ENCODE measurements around the gene TULP3.

TULP3 gene

DNA sequence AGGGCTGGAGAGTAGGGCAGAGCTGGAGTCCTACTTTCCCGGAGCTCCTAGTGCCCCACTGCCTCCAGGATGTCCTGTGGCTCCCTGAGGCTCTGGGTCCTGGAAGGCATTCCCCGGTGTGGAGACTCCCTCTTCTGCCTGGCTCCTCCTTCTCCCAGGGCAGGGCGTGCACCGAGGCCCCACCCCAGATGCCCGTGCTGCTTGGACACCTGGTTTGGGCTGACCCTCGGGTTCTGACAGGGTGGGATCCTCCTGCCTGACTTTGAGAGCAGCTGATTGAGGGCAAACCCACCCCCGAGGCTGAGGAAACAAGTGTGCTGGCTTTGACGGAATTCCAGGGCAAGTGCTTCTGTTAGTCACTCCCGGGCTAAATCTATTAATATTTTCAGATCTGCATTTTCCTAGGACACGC, 83.9 kb downstream of the TULP3 start:
- DNase-seq: no peak

DNA sequence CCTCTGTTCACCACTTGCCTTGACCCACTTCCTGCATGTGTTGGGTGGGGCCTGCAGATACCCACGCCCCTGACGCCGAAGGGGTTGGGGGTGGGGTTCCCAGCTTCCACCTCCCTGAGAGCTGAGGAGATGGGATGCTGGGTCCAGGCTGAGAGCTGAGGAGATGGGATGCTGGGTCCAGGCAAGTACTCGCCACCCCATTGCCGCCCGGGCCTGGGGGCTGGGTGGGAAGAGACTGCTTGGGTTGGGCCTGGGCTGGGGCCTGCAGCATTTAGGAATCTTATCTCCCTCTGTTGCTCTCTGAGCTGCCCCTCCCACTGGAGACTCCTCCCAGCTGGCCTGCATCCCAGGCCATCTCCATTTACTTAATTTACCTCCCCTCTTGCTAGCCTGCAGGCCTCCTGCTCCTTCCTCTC, 85.9 kb downstream of the TULP3 start:
- no peak for DNase-seq

DNA sequence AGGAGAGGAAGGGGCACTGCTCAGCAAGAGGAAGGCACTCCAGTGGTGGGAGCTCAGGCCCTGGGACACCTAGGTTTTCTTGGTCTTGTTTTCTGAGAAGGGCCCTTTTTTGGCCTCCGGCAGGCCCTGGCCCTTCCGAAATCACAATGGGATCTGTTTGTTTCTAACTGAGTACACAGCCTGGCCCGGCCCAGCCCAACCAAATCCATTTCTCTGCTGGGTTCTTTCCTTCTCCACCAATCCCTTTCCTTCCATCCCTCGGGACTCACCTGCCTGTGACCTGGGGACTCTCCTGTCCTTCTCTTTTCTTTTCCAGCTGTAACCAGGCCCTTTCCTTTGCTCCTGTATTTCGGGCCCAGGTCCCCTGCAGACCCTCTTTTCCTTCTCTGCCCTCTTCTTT, 87.1 kb downstream of the TULP3 start:
- no peak for DNase-seq

DNA sequence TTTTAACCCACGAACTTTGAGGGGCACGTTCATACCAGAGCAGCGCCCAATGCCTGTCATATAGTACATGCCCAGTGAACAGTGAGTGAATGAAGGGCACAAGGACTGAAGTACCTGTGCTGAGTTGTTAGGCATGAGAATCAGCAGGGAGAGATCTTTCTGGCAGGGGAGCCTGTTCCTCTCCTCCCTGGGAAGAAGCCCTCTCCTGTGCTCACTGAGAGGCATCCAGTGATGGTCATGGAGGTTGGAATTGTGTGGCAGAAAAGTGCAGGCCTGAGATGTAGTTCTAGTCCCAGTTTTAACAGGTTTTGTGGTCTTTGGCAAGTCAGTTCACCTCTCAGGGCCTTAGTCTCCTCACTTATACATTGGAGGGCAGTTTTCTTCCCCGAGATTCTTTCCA, 89.1 kb downstream of the TULP3 start:
- no peak for DNase-seq

DNA sequence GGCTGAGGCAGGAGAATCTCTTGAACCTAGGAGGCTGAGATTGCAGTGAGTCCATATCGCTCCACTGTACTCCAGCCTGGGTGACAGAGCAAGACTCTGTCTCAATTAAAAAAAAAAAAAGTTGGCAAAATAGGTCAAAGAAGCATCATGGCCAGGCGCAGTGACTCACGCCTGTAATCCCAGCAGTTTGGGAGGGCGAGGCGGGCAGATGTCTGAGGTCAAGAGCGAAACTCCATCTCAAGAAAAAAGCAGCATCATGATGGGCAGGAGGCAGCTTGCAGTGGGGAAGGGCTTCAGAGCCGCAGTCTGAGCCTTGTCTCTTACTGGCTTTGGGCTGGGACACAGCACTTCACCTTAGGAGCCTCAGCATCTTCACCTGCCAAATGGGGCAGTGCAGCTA, 89.9 kb downstream of the TULP3 start:
- no peak for DNase-seq

DNA sequence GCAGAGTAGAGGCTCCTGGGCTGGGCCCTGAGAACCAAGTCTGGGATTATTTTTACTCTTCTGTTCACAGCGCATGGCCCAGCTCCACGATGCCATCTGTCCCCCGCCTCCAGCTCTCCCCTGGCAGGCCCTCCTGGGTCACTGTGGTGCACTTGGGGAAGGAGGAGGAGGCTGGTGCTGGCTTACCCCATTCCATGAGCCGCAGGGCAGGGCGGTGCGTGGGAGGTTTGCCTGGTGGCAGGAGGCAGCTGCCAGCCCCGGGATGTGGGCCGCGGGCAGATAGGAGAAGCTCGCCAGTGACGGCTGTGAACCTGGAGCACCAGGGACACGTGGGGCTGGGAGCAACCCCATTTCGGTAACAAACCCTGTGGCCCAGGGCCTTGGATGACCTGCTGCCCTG, 91.7 kb downstream of the TULP3 start:
- peak in 1 of 14 donors; percentile 87 for DNase-seq

DNA sequence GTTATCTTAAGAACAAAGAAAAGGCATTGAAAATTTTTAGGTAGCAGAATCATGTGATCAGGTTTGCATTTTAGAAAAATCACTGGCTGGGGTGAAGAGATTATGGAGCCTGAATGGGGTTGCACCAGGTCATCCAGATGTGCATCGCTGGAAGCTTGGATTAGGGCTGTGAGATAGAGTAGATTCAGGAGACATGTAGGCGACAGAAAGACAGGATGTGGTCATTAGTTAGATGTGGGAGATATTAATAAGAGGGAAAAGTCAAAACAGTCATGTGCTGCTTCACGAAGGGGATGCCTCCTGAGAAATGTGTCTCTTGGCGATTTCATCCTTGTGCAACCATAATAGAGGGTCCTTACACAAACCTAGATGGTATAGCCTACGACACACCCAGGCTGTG, 93.6 kb downstream of the TULP3 start:
- DNase-seq: no peak

DNA sequence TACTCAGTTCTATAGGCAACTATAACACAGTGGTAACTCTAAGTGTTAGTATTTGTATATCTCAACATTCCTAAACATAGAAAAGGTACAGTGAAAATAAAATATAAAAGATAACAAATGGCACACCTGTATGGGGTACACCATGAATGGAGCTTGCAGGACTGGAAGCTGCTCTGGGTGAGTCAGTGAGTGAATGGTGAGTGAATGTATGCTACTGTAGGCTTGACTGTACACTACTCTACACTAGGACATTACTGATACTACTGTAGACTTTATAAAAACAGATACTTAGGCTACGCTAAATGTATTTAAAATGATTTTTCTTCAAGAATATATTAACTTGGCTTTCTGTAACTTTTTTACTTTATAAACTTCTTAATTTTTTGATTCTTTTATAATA, 94.0 kb downstream of the TULP3 start:
- DNase-seq: no peak

DNA sequence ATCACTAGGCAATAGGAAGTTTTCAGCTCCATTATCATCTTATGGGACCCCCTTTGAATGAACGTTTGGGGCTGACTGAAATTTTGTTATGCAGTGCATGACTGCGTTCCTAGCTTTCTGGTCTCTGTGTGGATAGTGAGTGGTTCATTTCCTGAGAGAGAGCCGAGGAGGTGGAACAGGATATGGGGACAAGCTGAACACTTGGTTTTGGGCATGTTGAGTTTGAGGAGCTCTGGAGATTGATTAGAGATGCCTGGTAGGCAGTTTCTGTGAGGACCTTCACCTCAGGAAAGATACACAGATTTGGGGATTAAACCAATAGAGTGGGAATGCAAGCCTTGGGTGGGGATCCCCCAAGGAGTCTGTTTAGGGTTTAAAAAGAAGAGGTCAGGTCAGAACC, 96.2 kb downstream of the TULP3 start:
- no peak for DNase-seq

DNA sequence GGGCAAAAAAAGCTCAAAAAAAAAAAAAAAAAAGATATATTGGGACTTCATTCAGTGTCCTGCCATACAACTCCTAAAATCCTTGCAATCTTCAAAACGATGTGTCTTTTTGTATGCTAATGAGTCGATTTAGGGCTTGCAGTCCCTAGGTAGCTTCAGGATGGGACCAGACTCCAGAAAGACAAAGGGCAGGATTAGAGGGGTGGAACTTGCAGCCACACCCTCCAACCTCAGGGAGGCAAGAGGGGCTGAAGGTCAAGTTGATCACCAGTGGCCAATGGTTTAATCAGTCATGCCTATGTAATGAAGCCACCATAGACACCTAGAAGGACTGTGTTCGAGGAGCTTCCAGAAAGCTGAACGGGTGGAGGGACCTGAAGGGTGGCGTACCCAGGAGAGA, 97.8 kb downstream of the TULP3 start:
- no peak for DNase-seq

All from C1 segment of cervical spinal cord (tissue), 14 donors.